SK-N-SH treated with all-trans-retinoic acid at 6 μM for 48 hours (cell line): ENCODE data around the gene CIC.

Experiments
- ATAC-seq: fragments of 200-7000 bp; cut with Tn5 transposase; 3 replicates; pipeline ENCODE4 v1.9.1; 2020; ENCODE audit warnings: mild to moderate bottlenecking, moderate library complexity
- ARNTL ChIP-seq: fragments of 450-650 bp; formaldehyde crosslinking; IDR thresholded peaks from 2 replicates; pipeline ENCODE4 v1.5.0; 2020; ENCODE audit warnings: low read depth, mild to moderate bottlenecking, moderate library complexity, borderline replicate concordance
- BACH2 ChIP-seq: fragments of 250-450 bp; sonication (Bioruptor Pico); IDR thresholded peaks from 2 replicates; pipeline ENCODE4 v1.9.0; 2021; ENCODE audit warnings: mild to moderate bottlenecking, borderline replicate concordance
- CREB5 ChIP-seq: fragments of 250-450 bp; sonication (Bioruptor Pico); IDR thresholded peaks from 2 replicates; pipeline ENCODE4 v1.5.1; 2020; ENCODE audit warnings: low read depth, mild to moderate bottlenecking, moderate library complexity
- CSDC2 ChIP-seq: fragments of 250-450 bp; sonication (Bioruptor Pico); IDR thresholded peaks from 2 replicates; pipeline ENCODE4 v1.5.0; 2020; ENCODE audit warnings: mild to moderate bottlenecking, moderate library complexity
- CSRNP3 ChIP-seq: fragments of 250-450 bp; sonication (Bioruptor Pico); IDR thresholded peaks from 2 replicates; pipeline ENCODE4 v1.5.1; 2021; ENCODE audit warnings: mild to moderate bottlenecking, moderate library complexity
- ESRRG ChIP-seq: fragments of 250-450 bp; sonication (Bioruptor Pico); IDR thresholded peaks from 2 replicates; pipeline ENCODE4 v1.6.1; 2021; ENCODE audit warnings: mild to moderate bottlenecking
- GLIS3 ChIP-seq: fragments of 250-450 bp; sonication (Bioruptor Pico); IDR thresholded peaks from 2 replicates; pipeline ENCODE4 v1.5.0; 2020; ENCODE audit warnings: mild to moderate bottlenecking, moderate library complexity
- ISL1 ChIP-seq: fragments of 250-450 bp; sonication (Bioruptor Pico); IDR thresholded peaks from 2 replicates; pipeline ENCODE4 v2.1.2; 2022; ENCODE audit warnings: mild to moderate bottlenecking, moderate library complexity
- OSR1 ChIP-seq: fragments of 250-450 bp; sonication (Bioruptor Pico); IDR thresholded peaks from 2 replicates; pipeline ENCODE4 v1.8.0; 2022; ENCODE audit warnings: moderate library complexity, mild to moderate bottlenecking, inconsistent platforms
- PATZ1 ChIP-seq: fragments of 250-450 bp; sonication (Bioruptor Pico); IDR thresholded peaks from 2 replicates; pipeline ENCODE4 v1.8.0; 2020; ENCODE audit warnings: mild to moderate bottlenecking, moderate library complexity, borderline replicate concordance
- POU6F1 ChIP-seq: fragments of 250-450 bp; sonication (Bioruptor Pico); IDR thresholded peaks from 2 replicates; pipeline ENCODE4 v1.8.0; 2021; ENCODE audit warnings: low read depth, mild to moderate bottlenecking, moderate library complexity, borderline replicate concordance
- PPARA ChIP-seq: fragments of 250-450 bp; sonication (Bioruptor Pico); IDR thresholded peaks from 2 replicates; pipeline ENCODE4 v1.5.0; 2020; ENCODE audit warnings: mild to moderate bottlenecking, borderline replicate concordance
- RARB ChIP-seq: fragments of 250-450 bp; sonication (Bioruptor Pico); IDR thresholded peaks from 2 replicates; pipeline ENCODE4 v1.8.0; 2021; ENCODE audit warnings: mild to moderate bottlenecking, moderate library complexity
- SNAI2 ChIP-seq: fragments of 250-450 bp; sonication (Bioruptor Pico); IDR thresholded peaks from 2 replicates; pipeline ENCODE4 v1.5.0; 2020; ENCODE audit warnings: mild to moderate bottlenecking, moderate library complexity
- TCF4 ChIP-seq: fragments of 250-450 bp; sonication (Bioruptor Pico); IDR thresholded peaks from 2 replicates; pipeline ENCODE4 v1.8.0; 2021; ENCODE audit warnings: mild to moderate bottlenecking, moderate library complexity, borderline replicate concordance
- TOX ChIP-seq: fragments of 250-450 bp; sonication (Bioruptor Pico); IDR thresholded peaks from 2 replicates; pipeline ENCODE4 v1.8.0; 2021; ENCODE audit warnings: mild to moderate bottlenecking, moderate library complexity, borderline replicate concordance
- ZC3H10 ChIP-seq: fragments of 250-450 bp; sonication (Bioruptor Pico); IDR thresholded peaks from 2 replicates; pipeline ENCODE4 v1.5.1; 2021; ENCODE audit warnings: mild to moderate bottlenecking, moderate library complexity
- ZFP3 ChIP-seq: fragments of 250-450 bp; sonication (Bioruptor Pico); IDR thresholded peaks from 2 replicates; pipeline ENCODE4 v1.5.0; 2020; ENCODE audit warnings: mild to moderate bottlenecking, moderate library complexity
- ZFP30 ChIP-seq: fragments of 450-650 bp; formaldehyde crosslinking; IDR thresholded peaks from 2 replicates; pipeline ENCODE4 v1.5.0; 2022; ENCODE audit warnings: mild to moderate bottlenecking, moderate library complexity
- ZNF565 ChIP-seq: fragments of 450-650 bp; formaldehyde crosslinking; conservative IDR thresholded peaks from 2 replicates; pipeline ENCODE4 v1.5.0; 2020; ENCODE audit warnings: low read depth, mild to moderate bottlenecking, moderate library complexity
- ZNF70 ChIP-seq: fragments of 450-650 bp; formaldehyde crosslinking; IDR thresholded peaks from 2 replicates; pipeline ENCODE4 v1.5.0; 2020; ENCODE audit warnings: mild to moderate bottlenecking, moderate library complexity
- ZNF8 ChIP-seq: fragments of 450-650 bp; formaldehyde crosslinking; IDR thresholded peaks from 2 replicates; pipeline ENCODE4 v1.5.0; 2020; ENCODE audit warnings: mild to moderate bottlenecking, moderate library complexity

CIC gene

GRCh38 chr19:42288881-42289555 is 20.0 kb downstream of the CIC start:
- no peak for TF ChIP-seq CREB5 (CRISPR knock-in tag)
- no peak for TF ChIP-seq ISL1
- TF ChIP-seq CSRNP3: no peak
- no peak for TF ChIP-seq BACH2 (CRISPR knock-in tag)
- TF ChIP-seq POU6F1 (CRISPR knock-in tag): no peak
- no peak for TF ChIP-seq TCF4
- no peak for TF ChIP-seq ZNF70 (CRISPR knock-in tag)
- TF ChIP-seq TOX (CRISPR knock-in tag): no peak
- TF ChIP-seq SNAI2: no peak
- TF ChIP-seq GLIS3: no peak
- TF ChIP-seq ZNF8 (CRISPR knock-in tag): no peak
- TF ChIP-seq PATZ1: no peak
- TF ChIP-seq ZC3H10 (CRISPR knock-in tag): no peak
- no peak for TF ChIP-seq ESRRG (CRISPR knock-in tag)
- ATAC-seq: no peak

GRCh38 chr19:42289556-42290041 is 20.5 kb downstream of the CIC start:
- TF ChIP-seq RARB (no peak), ARNTL (CRISPR knock-in tag) (no peak), ZNF70 (CRISPR knock-in tag) (no peak), GLIS3 (no peak), ZFP30 (CRISPR knock-in tag) (no peak), ESRRG (CRISPR knock-in tag) (no peak), ZFP3 (CRISPR knock-in tag) (no peak), CSRNP3 (no peak), PPARA (CRISPR knock-in tag) (no peak), ZC3H10 (CRISPR knock-in tag) (no peak), ZNF565 (CRISPR knock-in tag) (no peak), PATZ1 (no peak), TCF4 (no peak), TOX (CRISPR knock-in tag) (no peak), BACH2 (CRISPR knock-in tag) (no peak), POU6F1 (CRISPR knock-in tag) (no peak), OSR1 (CRISPR knock-in tag) (no peak), CSDC2 (CRISPR knock-in tag) (no peak), SNAI2 (no peak)
- no peak for ATAC-seq
